H1 (cell line): ENCODE data around the gene KBTBD3. TPM values are rescaled to one million over a fixed set of nuclear protein-coding genes. Genes with fewer than 3 reads are reported as not detected.
"Not testable (repeated sequence)": the region's sequence is repeated elsewhere in the genome, so short reads cannot be mapped to it uniquely, and the experiment has no call there.

Source experiments
- CTCF ChIA-PET: fragments of 300-600 bp; sonication (Branson Sonifier 250); formaldehyde crosslinking; loops from one replicate; lab custom pipeline; 2021; ENCODE audit not compliant: partially characterized antibody; lab: Charles Lee
- POLR2A ChIA-PET: fragments of 300-600 bp; sonication (Branson Sonifier 250); formaldehyde crosslinking; loops from one replicate; lab custom pipeline; 2021; ENCODE audit warnings: inconsistent platforms; ENCODE audit not compliant: partially characterized antibody; lab: Charles Lee
- DNase-seq, 2 experiments: peaks; one replicate each; pipeline versions ENCODE4 v3.0.0 to v3.0.0-alpha.2; 2010 to 2022; ENCODE audit warnings: low spot score in 2 of 2, low read depth in 1 of 2, mixed read lengths in 1 of 2
- FAIRE-seq: peaks from 2 replicates; lab custom pipeline; 2011; peaks lifted over from hg19 to GRCh38; lab: Jason Lieb, UNC
- H2AFZ ChIP-seq: 2 replicates; pipeline ENCODE4 v1.8.1; 2012; ENCODE audit warnings: low read length, inconsistent platforms
- H2AK5ac ChIP-seq: 2 replicates; pipeline ENCODE4 v1.6.1; 2013; ENCODE audit warnings: low read depth, low read length
- H2BK120ac ChIP-seq: replicated peaks from 2 replicates; pipeline ENCODE3; 2013; ENCODE audit warnings: low read depth, low read length, inconsistent platforms
- H2BK12ac ChIP-seq: 2 replicates; pipeline ENCODE4 v1.6.1; 2013; ENCODE audit warnings: low read depth, low read length
- H2BK15ac ChIP-seq: 2 replicates; pipeline ENCODE4 v1.6.1; 2013; ENCODE audit warnings: low read length
- H2BK20ac ChIP-seq: 2 replicates; pipeline ENCODE4 v1.6.1; 2013; ENCODE audit warnings: low read length
- H2BK5ac ChIP-seq: 2 replicates; pipeline ENCODE4 v1.6.1; 2013; ENCODE audit warnings: low read depth, low read length
- H3K14ac ChIP-seq: 2 replicates; pipeline ENCODE4 v1.6.1; 2013; ENCODE audit warnings: inconsistent platforms; ENCODE audit not compliant: insufficient read length
- H3K18ac ChIP-seq: 2 replicates; pipeline ENCODE4 v1.6.1; 2013; ENCODE audit warnings: low read length; ENCODE audit errors: extremely low read depth
- H3K23ac ChIP-seq: 2 replicates; pipeline ENCODE4 v1.6.1; 2013; ENCODE audit warnings: inconsistent platforms; ENCODE audit not compliant: insufficient read length
- H3K23me2 ChIP-seq: 2 replicates; pipeline ENCODE4 v1.6.1; 2013; ENCODE audit warnings: low read depth, low read length
- H3K27ac ChIP-seq: 2 replicates; pipeline ENCODE4 v1.6.1; 2011; ENCODE audit warnings: low read depth, low read length, inconsistent platforms
- H3K27me3 ChIP-seq, 4 experiments: replicated peaks in 1 of 4; 1 replicate in 1 of 4; 2 replicates in 3 of 4; pipeline versions ENCODE4 v1.6.1 to v1.8.1; 2011 to 2013; ENCODE audit warnings: low read length in 3 of 4, mild to moderate bottlenecking in 3 of 4, inconsistent platforms in 2 of 4, mixed read lengths in 2 of 4, moderate library complexity in 1 of 4; ENCODE audit not compliant: control insufficient read depth in 3 of 4, insufficient read depth in 3 of 4; ENCODE audit errors: extremely low read depth in 1 of 4
- H3K36me3 ChIP-seq, 4 experiments: 2 replicates each; pipeline versions ENCODE4 v1.6.1 to v1.8.1; 2011 to 2013; ENCODE audit warnings: mild to moderate bottlenecking in 4 of 4, low read length in 3 of 4, moderate library complexity in 2 of 4, control low read depth in 1 of 4, inconsistent platforms in 1 of 4; ENCODE audit not compliant: insufficient read depth in 4 of 4, control insufficient read depth in 2 of 4
- H3K4ac ChIP-seq: replicated peaks from 2 replicates; pipeline ENCODE3; 2013; ENCODE audit warnings: low read length, low read depth, mixed read lengths, inconsistent platforms; ENCODE audit not compliant: insufficient read length
- H3K4me1 ChIP-seq, 4 experiments: replicated peaks in 1 of 4; 1 replicate in 1 of 4; 2 replicates in 3 of 4; pipeline versions ENCODE4 v1.6.1 to v1.8.1; 2011 to 2013; ENCODE audit warnings: low read length in 3 of 4, inconsistent platforms in 2 of 4, mixed read lengths in 1 of 4; ENCODE audit not compliant: insufficient read depth in 4 of 4, control insufficient read depth in 3 of 4
- H3K4me2 ChIP-seq, 2 experiments: 2 replicates each; pipeline versions ENCODE4 v1.6.1 to v1.8.1; 2011 to 2013; ENCODE audit warnings: low read depth in 2 of 2, low read length in 2 of 2, control low read depth in 1 of 2, inconsistent platforms in 1 of 2, mild to moderate bottlenecking in 1 of 2; ENCODE audit not compliant: insufficient read depth in 1 of 2
- H3K4me3 ChIP-seq, 4 experiments: fragments of 200-600, 300-600 bp in 1 of 4; sonication (generic), shearing (Covaris generic), sonication (Bioruptor Twin) in 1 of 4; 2 replicates each; pipeline versions ENCODE4 v1.5.1 to v1.8.1; 2011 to 2016; ENCODE audit warnings: low read length in 4 of 4, low read depth in 3 of 4, control low read depth in 2 of 4, inconsistent platforms in 2 of 4, mild to moderate bottlenecking in 2 of 4, mixed read lengths in 1 of 4, moderate library complexity in 1 of 4; ENCODE audit not compliant: insufficient read depth in 2 of 4; ENCODE audit errors: extremely low read depth in 1 of 4
- H3K56ac ChIP-seq: replicated peaks from 2 replicates; pipeline ENCODE3; 2013; ENCODE audit warnings: low read depth, mild to moderate bottlenecking, mixed read lengths, low read length, inconsistent platforms; ENCODE audit not compliant: insufficient read length
- H3K79me1 ChIP-seq: 2 replicates; pipeline ENCODE4 v1.6.1; 2013; ENCODE audit warnings: low read depth, low read length, control low read depth
- H3K79me2 ChIP-seq, 2 experiments: 2 replicates each; pipeline versions ENCODE4 v1.6.1 to v1.8.1; 2012 to 2013; ENCODE audit warnings: low read length in 2 of 2, mild to moderate bottlenecking in 2 of 2, inconsistent platforms in 1 of 2; ENCODE audit not compliant: insufficient read depth in 2 of 2, control insufficient read depth in 1 of 2
- H3K9ac ChIP-seq, 4 experiments: replicated peaks in 1 of 4; 1 replicate in 1 of 4; 2 replicates in 3 of 4; pipeline versions ENCODE4 v1.6.1 to v1.8.1; 2011 to 2013; ENCODE audit warnings: low read depth in 3 of 4, low read length in 3 of 4, control low read depth in 2 of 4, mild to moderate bottlenecking in 2 of 4, moderate library complexity in 2 of 4, inconsistent platforms in 1 of 4; ENCODE audit errors: extremely low read depth in 1 of 4
- H3K9me3 ChIP-seq, 2 experiments: 2 replicates each; pipeline versions ENCODE4 v1.6.1 to v1.8.1; 2012 to 2013; ENCODE audit warnings: mild to moderate bottlenecking in 2 of 2, moderate library complexity in 2 of 2, control low read depth in 1 of 2, inconsistent platforms in 1 of 2, low read depth in 1 of 2, low read length in 1 of 2, mixed read lengths in 1 of 2; ENCODE audit not compliant: insufficient read depth in 2 of 2
- H4K20me1 ChIP-seq, 2 experiments: replicated peaks in 1 of 2; 2 replicates each; pipeline versions ENCODE3 to v1.8.1; 2011 to 2013; ENCODE audit warnings: inconsistent platforms in 2 of 2, low read length in 2 of 2, mild to moderate bottlenecking in 1 of 2; ENCODE audit not compliant: insufficient read depth in 2 of 2, control insufficient read depth in 1 of 2
- H4K5ac ChIP-seq: 2 replicates; pipeline ENCODE4 v1.6.1; 2013; ENCODE audit warnings: low read length, low read depth, mixed read lengths, inconsistent platforms; ENCODE audit not compliant: insufficient read length
- H4K8ac ChIP-seq: 2 replicates; pipeline ENCODE4 v1.8.0; 2013; ENCODE audit warnings: mild to moderate bottlenecking, moderate library complexity, low read length, inconsistent platforms; ENCODE audit not compliant: insufficient read depth; ENCODE audit errors: extremely low read depth
- H4K91ac ChIP-seq: replicated peaks from 2 replicates; pipeline ENCODE3; 2013; ENCODE audit warnings: low read length, mixed read lengths, inconsistent platforms; ENCODE audit not compliant: insufficient read length
- E2F6 ChIP-seq: IDR thresholded peaks from 2 replicates; pipeline ENCODE4 v1.6.1; 2012; ENCODE audit warnings: inconsistent platforms
- EP300 ChIP-seq, 2 experiments: IDR thresholded peaks; 1 replicate in 1 of 2; 2 replicates in 1 of 2; pipeline ENCODE4 v1.6.1; 2011 to 2012; ENCODE audit warnings: low read depth in 2 of 2, low read length in 2 of 2, mild to moderate bottlenecking in 2 of 2, borderline replicate concordance in 1 of 2, inconsistent platforms in 1 of 2, moderate library complexity in 1 of 2
- NANOG ChIP-seq: IDR thresholded peaks from 2 replicates; pipeline ENCODE4 v1.6.1; 2011; ENCODE audit warnings: low read length, low read depth, mild to moderate bottlenecking, inconsistent platforms; ENCODE audit not compliant: insufficient read depth, poor library complexity, severe bottlenecking
- SIX5 ChIP-seq: IDR thresholded peaks from 2 replicates; pipeline ENCODE4 v1.6.1; 2011; ENCODE audit warnings: mild to moderate bottlenecking, low read depth, low read length
- SRF ChIP-seq: IDR thresholded peaks from 2 replicates; pipeline ENCODE4 v1.6.1; 2011; ENCODE audit warnings: mild to moderate bottlenecking, low read depth, low read length, moderate library complexity
- WGBS, 2 experiments: shearing (Covaris generic) in 1 of 2; methylation state at CpG; one replicate each; pipeline versions ENCODE4 v1.1.6 to v1.1.7; 2013 to 2015; ENCODE audit warnings: low lambda C conversion rate in 2 of 2, mixed read lengths in 2 of 2, inconsistent platforms in 1 of 2, low coverage in 1 of 2, missing lambda C conversion rate in 1 of 2; ENCODE audit not compliant: insufficient replicate concordance in 2 of 2, insufficient coverage in 1 of 2, insufficient read length in 1 of 2; ENCODE audit errors: extremely low coverage in 1 of 2, missing lambda C conversion rate in 1 of 2; 5-methylcytosine and 5-hydroxymethylcytosine counted together
- polyA plus RNA-seq, 7 experiments: library from polyadenylated mRNA; depleted of rRNA in 3 of 7; stranded (reverse) in 5 of 7; unstranded in 2 of 7; fragments of >200 nt in 5 of 7; fragments of 200-250 nt in 2 of 7; gene quantifications; 1 replicate in 5 of 7; 2 replicates in 1 of 7; 4 replicates in 1 of 7; pipeline versions ENCODE4 v1.2.1 to v1.2.3, GENCODE V29; 2011 to 2013; ENCODE audit warnings: missing spikeins in 2 of 7, mixed read lengths in 2 of 7
- total RNA-seq: library from RNA; stranded (reverse); fragmentation: NEBNext Ultra II Directional; extraction: Animal tissue kit (Norgen Biotek cat#: 25700); gene quantifications from 2 replicates; pipeline ENCODE4 v1.2.1, GENCODE V29; 2021

KBTBD3 gene
- total and polyA plus RNA-seq, 2 of the 8 experiments (the other 6 are each of a cell fraction or from before 2014, with no cell fraction given), result 1.2 to 6.1 TPM

- TF ChIP-seq NANOG, result no peak
- no peak for TF ChIP-seq EP300 (IDR thresholded peaks at IDR 0.05; ENCODE audit: borderline replicate concordance in 1 of 2, low read depth in 2 of 2, low read length in 2 of 2)
- TF ChIP-seq E2F6, result no peak
- no peak for TF ChIP-seq SRF
- no peak for TF ChIP-seq SIX5
Observed at GRCh38 chr11:106059617-106060016, 17.5 kb downstream of the KBTBD3 start (continued).

DNA sequence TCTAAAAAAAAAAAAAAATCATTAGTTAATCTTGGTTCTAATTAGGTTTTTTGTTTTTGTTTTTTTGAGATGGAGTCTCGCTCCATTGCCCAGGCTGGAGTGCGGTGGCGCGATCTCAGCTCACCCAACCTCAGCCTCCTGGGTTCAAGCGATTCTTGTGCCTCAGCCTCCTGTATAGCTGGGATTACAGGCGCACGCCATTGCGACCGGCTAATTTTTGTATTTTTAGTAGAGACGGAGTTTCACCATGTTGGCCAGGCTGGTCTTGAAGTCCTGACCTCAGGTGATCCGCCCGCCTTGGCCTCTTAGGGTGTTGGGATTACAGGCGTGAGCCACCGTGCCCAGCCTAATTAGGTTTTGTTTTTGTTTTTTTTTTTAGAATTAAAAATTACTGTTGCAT is 18.8 kb downstream of the KBTBD3 start:
- H2AK5ac ChIP-seq, H2BK5ac ChIP-seq, CTCF ChIA-PET, H3K79me1 ChIP-seq, H3K4me1 ChIP-seq, DNase-seq, H3K23ac ChIP-seq, H3K18ac ChIP-seq, H3K56ac ChIP-seq, H4K8ac ChIP-seq, POLR2A ChIA-PET, H3K14ac ChIP-seq, H4K91ac ChIP-seq, H3K4me3 ChIP-seq, H3K27me3 ChIP-seq, H3K9ac ChIP-seq, H3K36me3 ChIP-seq, H3K79me2 ChIP-seq, H4K20me1 ChIP-seq, H2BK20ac ChIP-seq, H3K9me3 ChIP-seq, H3K27ac ChIP-seq, FAIRE-seq, H3K4ac ChIP-seq, H3K23me2 ChIP-seq, H4K5ac ChIP-seq, H2BK120ac ChIP-seq, H3K4me2 ChIP-seq, H2BK15ac ChIP-seq, H2BK12ac ChIP-seq, H2AFZ ChIP-seq: not testable (repeated sequence)
- WGBS, 2 experiments, result 98% methylated on average over 14 of the region's 14 CpGs; no CpG with 5 or more reads in 1 of the 2 experiments
